HG02943 (cell line): Measurements from ENCODE around the gene GSTM3.
"Not testable (repeated sequence)": the region's sequence is repeated elsewhere in the genome, so short reads cannot be mapped to it uniquely, and the experiment has no call there.

Experiments
- ATAC-seq: cut with Tn5 transposase; IDR thresholded peaks from one replicate; pipeline ENCODE4 v1.9.1; 2021; ENCODE audit warnings: mild to moderate bottlenecking, low read depth, moderate library complexity; ENCODE audit not compliant: unreplicated experiment

Gene GSTM3

GRCh38 chr1:109762821-109763645 is 22.2 kb upstream of the GSTM3 start:
- no peak for ATAC-seq

GRCh38 chr1:109762039-109762585 is 21.3 kb upstream of the GSTM3 start:
- ATAC-seq, result no peak

- no peak for ATAC-seq
These were observed 20.6 kb upstream of the GSTM3 start for GRCh38 chr1:109761227-109762038.

- ATAC-seq, result no peak
These were observed 19.9 kb upstream of the GSTM3 start for GRCh38 chr1:109760581-109761226.

- no peak for ATAC-seq
These were observed 18.9 kb upstream of the GSTM3 start for GRCh38 chr1:109759513-109760334.

GRCh38 chr1:109757936-109758786 is 17.3 kb upstream of the GSTM3 start:
- ATAC-seq, result no peak

GRCh38 chr1:109756848-109757521 is 16.1 kb upstream of the GSTM3 start:
- ATAC-seq, result no peak

GRCh38 chr1:109756325-109756724 is 15.5 kb upstream of the GSTM3 start:
- ATAC-seq, result not testable (repeated sequence)

- no peak for ATAC-seq
These were observed 13.9 kb upstream of the GSTM3 start for GRCh38 chr1:109754738-109755137.

- ATAC-seq, result no peak
These were observed 10.9 kb upstream of the GSTM3 start for GRCh38 chr1:109751531-109752260.

GRCh38 chr1:109750920-109751319 is 10.1 kb upstream of the GSTM3 start:
- no peak for ATAC-seq

GRCh38 chr1:109750241-109750882 is 9.5 kb upstream of the GSTM3 start:
- no peak for ATAC-seq

GRCh38 chr1:109749221-109749620 is 8.4 kb upstream of the GSTM3 start:
- ATAC-seq, result no peak

- ATAC-seq, result not testable (repeated sequence)
These were observed 7.5 kb upstream of the GSTM3 start for GRCh38 chr1:109748311-109748710.

- ATAC-seq, result peak; percentile 84
These were observed 862 bp downstream of the GSTM3 start for GRCh38 chr1:109739738-109740614.

- ATAC-seq, result no peak
These were observed 7.5 kb downstream of the GSTM3 start for GRCh38 chr1:109733236-109733870.
